Astrocyte (in vitro differentiated cells and primary cell): Measurements from ENCODE around the gene RB1.

Experiments
- CTCF ChIP-seq: IDR thresholded peaks from 2 replicates; pipeline ENCODE4 v1.5.1; 2011; ENCODE audit warnings: low read depth, mild to moderate bottlenecking, inconsistent platforms, low read length, moderate library complexity; ENCODE audit not compliant: insufficient read depth
- EZH2 ChIP-seq: IDR thresholded peaks from 2 replicates; pipeline ENCODE4 v1.6.1; 2012; ENCODE audit warnings: mild to moderate bottlenecking, low read length, inconsistent platforms; ENCODE audit not compliant: insufficient read depth

- TF ChIP-seq CTCF (no peak), EZH2 (no peak)
These were observed 636 bp upstream of the RB1 start for GRCh38 chr13:48302871-48303358.
